GM18498 (cell line): Measurements from ENCODE around the gene IL12RB1.

Experiments used
- ATAC-seq: cut with Tn5 transposase; IDR thresholded peaks from one replicate; pipeline ENCODE4 v1.9.1; 2021; ENCODE audit warnings: mild to moderate bottlenecking, moderate library complexity; ENCODE audit not compliant: unreplicated experiment

Gene IL12RB1

DNA sequence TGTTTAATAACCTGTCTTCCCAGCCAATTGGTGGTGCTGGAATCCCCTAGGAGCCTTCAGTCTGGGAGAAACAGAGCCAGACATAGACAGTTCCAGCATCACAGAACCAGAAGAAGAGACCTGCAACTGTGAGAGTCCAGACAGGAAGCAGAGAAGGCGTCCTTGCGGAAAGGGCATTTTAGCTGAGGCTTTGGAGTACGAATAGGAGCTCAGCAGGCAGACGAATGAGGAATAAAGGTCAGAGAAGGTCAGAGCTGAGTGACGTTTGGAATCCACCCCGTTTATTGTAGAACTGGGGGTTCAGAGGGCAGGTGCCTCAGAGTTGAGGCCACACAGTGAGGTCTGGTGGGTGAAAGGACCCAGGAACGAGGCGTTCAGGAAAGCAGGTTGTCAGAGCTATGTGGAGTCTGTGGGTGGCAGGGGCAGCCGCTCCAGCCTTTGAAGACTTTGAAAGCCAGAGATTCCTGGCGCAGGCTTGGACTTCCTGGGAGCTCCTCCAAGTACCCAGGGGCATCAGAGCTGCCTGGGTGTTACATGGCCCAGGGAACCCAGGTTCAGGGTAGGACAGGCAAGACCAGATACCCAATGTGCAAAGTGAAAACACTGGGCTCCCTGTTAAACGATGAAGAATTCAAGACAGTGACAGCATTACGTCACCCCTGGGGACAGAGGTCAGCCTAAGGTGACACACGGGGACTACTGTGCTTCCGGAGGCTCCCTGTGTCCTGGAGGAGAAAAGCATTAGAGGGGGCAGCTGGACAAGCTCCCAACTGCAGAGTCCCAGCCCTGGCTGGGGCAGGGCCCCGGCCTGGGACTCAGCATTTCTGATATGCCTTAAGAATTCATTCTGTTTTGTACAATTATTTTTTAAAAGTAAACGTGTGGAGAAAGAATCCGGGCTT is 73.3 kb downstream of the IL12RB1 start:
- no peak for ATAC-seq

DNA sequence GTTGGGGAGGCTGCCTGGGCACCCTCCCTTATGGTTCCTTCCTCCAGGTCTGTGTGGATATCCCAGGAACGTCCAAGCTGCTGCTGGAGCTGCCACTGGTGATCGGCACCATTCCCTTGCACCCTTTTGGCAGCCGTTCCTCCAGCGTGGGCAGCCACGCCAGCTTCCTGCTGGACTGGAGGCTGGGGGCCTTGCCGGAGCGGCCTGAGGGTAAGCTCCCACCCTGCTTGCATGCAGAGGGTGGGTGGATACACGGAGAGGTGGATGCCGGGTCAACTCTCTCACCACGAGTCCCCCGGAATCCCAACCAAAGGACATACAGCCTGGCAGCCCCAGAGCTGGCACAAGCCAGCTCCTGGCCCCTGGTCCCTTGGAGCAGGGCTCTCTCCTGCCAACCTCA is 76.6 kb downstream of the IL12RB1 start:
- ATAC-seq = no peak

DNA sequence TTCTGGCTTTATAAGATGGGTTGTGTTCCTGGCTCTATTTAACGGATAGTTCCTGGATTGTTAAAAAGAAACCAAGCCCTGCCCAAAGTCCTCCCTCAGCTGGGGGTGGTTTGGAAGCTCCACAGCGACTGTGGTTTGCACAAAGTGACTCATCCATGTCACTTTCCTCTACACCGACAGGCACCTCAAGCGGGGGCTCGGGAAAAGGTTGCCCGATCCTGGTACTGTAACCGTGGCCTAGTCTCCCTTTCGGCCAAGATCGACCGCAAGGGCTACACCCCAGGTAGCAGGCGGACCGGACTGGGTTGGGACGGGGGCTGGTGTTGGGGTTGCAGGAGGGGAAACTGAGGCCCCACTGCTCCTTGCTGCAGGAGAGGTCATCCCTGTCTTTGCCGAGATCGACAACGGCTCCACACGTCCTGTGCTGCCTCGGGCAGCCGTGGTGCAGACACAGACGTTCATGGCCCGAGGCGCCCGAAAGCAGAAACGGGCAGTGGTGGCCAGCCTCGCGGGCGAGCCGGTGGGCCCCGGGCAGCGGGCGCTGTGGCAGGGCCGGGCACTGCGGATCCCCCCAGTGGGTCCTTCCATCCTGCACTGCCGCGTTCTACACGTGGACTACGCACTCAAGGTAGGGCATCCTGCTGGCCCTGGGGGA is 77.2 kb downstream of the IL12RB1 start:
- ATAC-seq = no peak
